Melanocyte of skin (primary cell): ENCODE results near the gene FAM180A. TPM values are rescaled to one million over a fixed set of nuclear protein-coding genes. Genes with fewer than 3 reads are reported as not detected.

Source experiments
- total RNA-seq, 2 donors: library from RNA; depleted of rRNA; stranded (reverse); fragments of >200 nt; gene quantifications; 2 replicates each; pipeline ENCODE4 v1.2.3, GENCODE V29; 2012

FAM180A gene
- total RNA-seq, result not detected

DNA sequence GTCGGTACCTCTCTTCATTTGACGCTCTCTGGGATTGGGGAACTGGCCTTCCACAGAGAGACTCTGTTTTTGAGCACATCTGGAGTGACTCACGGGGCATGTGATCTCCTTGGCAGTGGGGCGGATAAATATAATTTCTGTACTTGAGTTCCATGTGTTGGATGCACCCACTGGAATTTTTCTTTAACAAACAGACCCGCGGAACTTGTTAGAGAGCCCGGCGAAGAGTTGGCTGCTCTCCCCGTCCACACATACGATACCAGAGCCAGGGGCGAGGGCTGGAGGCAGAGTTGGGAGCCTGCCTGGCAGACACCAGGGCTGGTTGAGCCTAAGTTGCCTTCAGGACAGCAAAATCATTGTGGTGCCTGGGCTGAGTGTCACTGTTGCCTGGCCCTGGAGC is at the start of gene FAM180A:
Gene FAM180A (minus strand): TSS at position 44 of the 400 bp plus-strand sequence. CDS start 233 bp downstream, outside the sequence.

DNA sequence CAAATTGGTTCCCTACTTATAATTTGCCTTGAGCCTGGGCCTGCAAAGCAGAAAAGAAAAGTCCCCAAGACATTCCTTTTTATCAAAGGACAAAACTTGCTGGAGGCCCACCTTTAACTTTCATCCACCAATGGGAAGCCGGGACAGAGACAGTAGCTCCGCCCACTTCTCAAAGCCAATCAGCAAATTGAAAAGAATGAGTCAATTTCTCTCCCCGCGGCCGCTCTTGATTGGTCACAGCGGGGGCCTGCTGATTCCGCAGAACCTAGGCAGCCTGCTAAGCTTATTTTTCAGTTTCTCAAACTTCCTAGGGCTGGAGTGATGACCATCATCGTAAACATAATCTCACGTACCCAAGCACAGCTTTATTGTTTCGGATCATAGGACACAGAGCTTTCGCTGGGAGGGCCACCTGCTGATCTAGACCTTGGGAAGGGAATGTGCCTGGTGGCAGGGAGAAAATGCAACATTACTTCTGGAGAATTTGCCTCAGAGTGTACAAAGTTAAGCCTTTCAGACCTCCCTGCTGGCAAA is 20.4 kb downstream of the FAM180A start, which contains the start of gene SLC13A4:
Gene SLC13A4 (minus strand): TSS at position 51 of the 534 bp plus-strand sequence. CDS start 690 bp downstream, outside the sequence.

Other genes with a start within 250 kb of the FAM180A start
- gene CNOT4, start 238.7 kb downstream of the FAM180A start, total RNA-seq, result 10 to 100 TPM in 1 of 2 donors, 1 to 10 TPM in 1; 10.0 to 10.7 TPM
- 10 to 100 TPM; 63.3 to 94.9 TPM for gene NUP205, start 190.9 kb downstream of the FAM180A start, total RNA-seq
- gene STMP1, start 86.3 kb downstream of the FAM180A start, total RNA-seq, result 10 to 100 TPM in 1 of 2 donors, 1 to 10 TPM in 1; 10.0 to 10.7 TPM
- gene SLC13A4, start 20.6 kb downstream of the FAM180A start, total RNA-seq, result not detected
- gene MTPN, start 228.5 kb upstream of the FAM180A start, total RNA-seq, result 100 to 1,000 TPM in 1 of 2 donors, 10 to 100 TPM in 1; 89.1 to 121 TPM